GM15510 (cell line): ENCODE results near the gene GPC1.

Experiments
- POLR2A ChIP-seq: IDR thresholded peaks from 3 replicates; pipeline ENCODE4 v1.6.1; 2011; ENCODE audit warnings: borderline replicate concordance; ENCODE audit not compliant: insufficient read length; ENCODE audit errors: extremely low read depth

GPC1 gene

GRCh38 chr2:240431271-240431660 lies 4.2 kb upstream of the GPC1 start:
- no peak for TF ChIP-seq POLR2A

- TF ChIP-seq POLR2A = no peak
These were observed 3.6 kb upstream of the GPC1 start for GRCh38 chr2:240431661-240432424.

GRCh38 chr2:240432430-240432819 lies 3.0 kb upstream of the GPC1 start:
- no peak for TF ChIP-seq POLR2A

GRCh38 chr2:240432820-240433801 lies 2.4 kb upstream of the GPC1 start:
- no peak for TF ChIP-seq POLR2A

- TF ChIP-seq POLR2A = no peak
These were observed 1.3 kb upstream of the GPC1 start for GRCh38 chr2:240433973-240434727.

GRCh38 chr2:240434728-240435456 lies 571 bp upstream of the GPC1 start:
- peak; percentile 26 for TF ChIP-seq POLR2A

GRCh38 chr2:240435948-240436682 lies 652 bp downstream of the GPC1 start:
- no peak for TF ChIP-seq POLR2A

- no peak for TF ChIP-seq POLR2A
These were observed 1.5 kb downstream of the GPC1 start for GRCh38 chr2:240436683-240437550.

- no peak for TF ChIP-seq POLR2A
These were observed 2.0 kb downstream of the GPC1 start for GRCh38 chr2:240437551-240437860.

- TF ChIP-seq POLR2A = no peak
These were observed 2.7 kb downstream of the GPC1 start for GRCh38 chr2:240437861-240438809.

GRCh38 chr2:240438810-240439697 lies 3.6 kb downstream of the GPC1 start:
- no peak for TF ChIP-seq POLR2A

GRCh38 chr2:240439698-240440151 lies 4.3 kb downstream of the GPC1 start:
- TF ChIP-seq POLR2A = no peak
